Measurements from ENCODE around the gene SPACA7.

- TF ChIP-seq REST (IDR thresholded peaks at IDR 0.05) (no peak), CTCF (IDR thresholded peaks at IDR 0.05; ENCODE audit: low read depth, low read length, missing input control) (no peak), MAX (IDR thresholded peaks at IDR 0.05) (no peak), JUND (IDR thresholded peaks at IDR 0.05) (no peak), ATF3 (IDR thresholded peaks at IDR 0.05) (no peak)
Observed at GRCh38 chr13:112345826-112346172, 30.4 kb upstream of the SPACA7 start.
